HG03521 (cell line): ENCODE data around the gene PROM2.
"Not testable (repeated sequence)": the region's sequence is repeated elsewhere in the genome, so short reads cannot be mapped to it uniquely, and the experiment has no call there.

Experiments used
- ATAC-seq: cut with Tn5 transposase; IDR thresholded peaks from one replicate; pipeline ENCODE4 v1.9.1; 2021; ENCODE audit warnings: mild to moderate bottlenecking, moderate library complexity; ENCODE audit not compliant: unreplicated experiment

The PROM2 gene

DNA sequence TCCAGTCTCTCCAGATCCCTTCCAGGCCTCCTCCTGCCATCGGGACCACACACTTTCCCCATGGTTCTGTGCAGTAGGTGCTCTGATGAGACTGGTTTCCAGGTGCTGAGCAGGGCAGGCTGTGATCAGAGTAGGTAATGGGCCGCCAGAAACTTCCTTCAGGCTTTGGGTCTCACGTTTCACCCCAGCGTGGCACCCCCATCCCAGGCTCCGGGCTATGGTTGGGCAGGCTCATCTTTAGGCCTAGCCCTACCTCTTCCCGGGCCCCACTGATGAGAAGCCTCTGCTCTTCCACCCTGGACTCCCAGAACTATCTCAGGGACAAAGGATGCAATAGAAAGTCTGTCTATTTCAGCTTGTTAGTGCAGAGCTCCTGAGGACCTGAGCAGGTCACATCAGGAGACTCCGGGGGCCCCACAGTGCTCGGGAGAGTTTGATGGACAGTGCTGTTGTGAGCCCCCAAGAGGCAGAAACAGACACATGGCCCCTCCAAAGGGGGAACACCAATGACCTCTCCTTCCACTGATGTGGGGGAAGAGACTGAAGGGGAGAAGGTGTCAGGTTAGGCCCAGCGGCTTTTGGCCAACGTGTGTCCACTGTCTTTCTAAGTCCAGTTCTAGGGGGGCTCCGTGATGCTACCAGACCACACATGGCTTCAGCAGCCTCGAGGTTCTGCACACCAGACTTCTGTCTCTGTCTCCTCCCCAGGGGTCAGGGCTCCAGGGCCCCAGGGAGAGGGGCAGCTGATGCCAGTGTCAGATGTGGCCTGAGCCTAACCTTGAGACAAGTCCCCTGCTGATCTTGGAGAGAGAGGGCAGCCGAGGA is 5.8 kb upstream of the PROM2 start:
- ATAC-seq = no peak

DNA sequence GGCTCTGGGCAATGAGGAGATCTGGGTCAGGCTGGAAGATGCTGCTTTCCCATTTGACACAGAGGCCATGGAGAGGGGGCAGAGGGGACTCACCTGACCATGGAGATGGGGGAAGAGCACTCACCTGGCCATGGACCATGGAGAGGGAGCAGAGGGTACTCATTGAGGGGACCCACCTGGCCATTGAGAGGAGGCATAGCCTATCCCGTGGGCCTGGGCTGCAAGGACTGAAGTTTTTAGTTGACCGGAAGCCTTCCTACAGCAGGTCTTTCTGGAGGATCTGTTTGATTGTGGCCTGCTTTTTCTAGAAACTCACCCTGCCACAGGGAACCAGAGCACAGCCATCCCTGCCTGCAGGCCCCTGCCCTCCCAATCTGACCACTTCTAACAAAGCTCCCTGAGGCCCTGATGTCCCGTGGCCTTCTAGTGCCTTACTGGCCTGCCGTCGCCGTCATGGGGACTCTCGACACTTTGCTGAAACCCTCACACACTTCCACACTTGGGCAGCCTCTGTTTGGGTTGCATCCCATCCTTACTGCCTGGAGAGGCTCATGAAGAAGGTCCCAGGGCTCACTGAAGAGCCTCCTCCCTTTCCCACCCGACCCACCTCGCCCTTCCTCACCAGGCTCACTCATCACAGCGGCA is 5.1 kb upstream of the PROM2 start:
- no peak for ATAC-seq

DNA sequence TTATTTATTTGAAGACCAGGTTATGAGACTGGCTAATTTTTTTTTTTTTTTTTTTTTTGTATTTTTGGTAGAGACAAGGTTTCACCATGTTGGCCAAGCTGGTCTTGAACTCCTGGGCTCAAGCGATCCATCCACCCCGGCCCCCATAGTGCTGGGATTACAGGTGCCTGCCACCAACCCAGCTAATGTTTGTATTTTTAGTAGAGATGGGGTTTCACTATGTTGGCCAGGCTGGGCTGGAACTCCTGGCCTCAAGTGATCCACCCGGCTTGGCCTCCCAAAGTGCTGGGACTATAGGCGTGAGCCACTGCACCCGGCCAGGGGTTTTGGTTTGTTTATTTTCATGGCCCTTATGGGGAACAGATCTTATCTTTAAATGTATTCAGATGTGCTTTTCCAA is 4.5 kb upstream of the PROM2 start:
- ATAC-seq = not testable (repeated sequence)

DNA sequence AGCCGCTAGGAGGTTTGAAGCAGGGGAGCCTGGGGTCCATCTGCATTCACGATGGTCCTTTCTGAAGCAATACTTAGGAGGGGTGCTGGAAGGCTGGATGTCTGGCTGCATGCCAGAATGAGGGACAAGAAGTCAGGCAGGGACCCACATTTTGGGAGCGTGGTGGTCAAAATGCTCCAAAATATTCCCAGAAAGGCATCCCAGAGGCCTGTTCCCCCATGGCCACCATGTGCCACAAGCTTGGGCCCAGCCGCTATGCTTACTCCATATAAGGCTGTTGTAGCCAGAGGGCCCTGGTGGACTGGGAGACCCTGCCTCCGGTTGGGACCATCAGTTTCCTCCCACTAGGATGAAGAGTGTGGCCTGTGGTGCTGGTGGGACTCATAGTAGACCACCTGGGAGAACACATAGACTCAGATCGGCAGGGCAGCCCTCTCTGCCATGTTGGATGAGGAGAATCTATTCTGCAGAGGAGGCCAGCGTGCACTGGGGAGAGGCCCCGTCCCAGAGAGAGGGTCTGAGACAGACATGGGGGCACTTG is 3.6 kb upstream of the PROM2 start:
- no peak for ATAC-seq

DNA sequence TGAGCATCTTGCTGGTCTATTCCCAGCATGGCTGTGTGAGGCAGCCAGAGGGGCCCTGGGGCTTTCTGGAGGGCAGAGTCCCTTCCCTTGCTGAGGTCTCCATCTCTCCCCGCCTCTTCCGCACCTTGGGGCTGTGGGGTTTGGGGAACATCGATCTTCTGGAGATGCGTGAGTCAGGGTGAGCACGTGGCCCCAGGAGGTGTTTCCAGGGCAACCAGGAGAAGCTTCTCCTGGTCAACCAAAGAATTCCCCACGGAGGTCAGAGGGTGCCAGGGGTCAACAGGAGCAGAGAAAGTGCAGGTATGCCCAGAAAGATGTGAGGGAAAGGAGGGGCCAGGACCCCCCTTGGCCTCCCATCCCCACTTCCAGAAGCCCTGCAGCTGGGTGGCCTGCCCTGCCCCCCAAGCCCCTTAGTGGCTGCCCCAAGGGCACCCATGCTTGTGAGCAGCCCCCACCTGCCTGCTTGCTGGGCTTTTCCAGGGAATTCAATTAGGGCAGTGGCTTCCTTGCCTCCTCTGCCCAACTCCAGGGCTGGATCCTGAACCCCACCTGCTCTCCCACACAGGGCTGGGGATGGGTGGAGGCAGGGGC is 2.8 kb upstream of the PROM2 start:
- no peak for ATAC-seq

DNA sequence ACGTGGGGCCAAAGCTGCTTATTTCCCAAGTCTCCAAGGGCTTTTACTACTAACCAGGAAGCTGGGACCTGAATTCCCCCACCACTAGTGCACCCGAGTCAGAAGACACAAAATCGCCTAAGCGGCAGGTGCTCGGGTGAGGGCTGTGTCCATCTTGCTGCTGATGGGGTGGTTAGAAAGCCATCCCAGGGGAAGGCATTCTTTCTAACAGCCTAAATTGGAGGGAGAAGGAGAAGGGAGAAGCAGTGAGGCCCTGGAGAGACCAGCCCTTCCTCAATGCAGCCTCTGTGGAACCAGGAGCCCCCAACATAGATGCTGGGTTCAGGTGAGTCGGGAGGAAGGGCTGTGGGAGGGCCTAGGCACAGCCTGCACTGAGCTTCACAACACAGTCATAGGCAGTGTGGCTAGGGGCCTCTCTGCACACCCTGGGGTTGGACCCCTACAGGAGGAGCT is 1.9 kb upstream of the PROM2 start:
- no peak for ATAC-seq

DNA sequence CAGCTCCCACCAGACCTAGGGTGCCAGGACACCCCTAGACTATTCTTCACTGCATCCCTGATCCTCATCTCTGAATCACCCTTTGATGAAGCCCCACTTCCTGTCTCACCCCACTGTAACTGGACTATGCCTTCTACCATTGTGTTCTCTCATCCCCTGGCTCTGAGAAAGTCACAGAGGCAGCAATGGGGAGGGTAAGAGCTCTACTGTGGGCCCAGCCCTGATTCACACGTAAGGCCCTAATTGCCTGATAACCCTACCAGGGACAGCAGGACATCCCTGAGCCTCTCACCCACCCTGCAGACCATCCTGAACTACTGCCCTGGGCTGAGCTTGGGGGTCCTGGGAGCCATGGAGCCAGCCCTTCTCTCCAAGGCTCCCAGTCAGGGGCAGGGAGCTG is 1.5 kb upstream of the PROM2 start:
- ATAC-seq = no peak

DNA sequence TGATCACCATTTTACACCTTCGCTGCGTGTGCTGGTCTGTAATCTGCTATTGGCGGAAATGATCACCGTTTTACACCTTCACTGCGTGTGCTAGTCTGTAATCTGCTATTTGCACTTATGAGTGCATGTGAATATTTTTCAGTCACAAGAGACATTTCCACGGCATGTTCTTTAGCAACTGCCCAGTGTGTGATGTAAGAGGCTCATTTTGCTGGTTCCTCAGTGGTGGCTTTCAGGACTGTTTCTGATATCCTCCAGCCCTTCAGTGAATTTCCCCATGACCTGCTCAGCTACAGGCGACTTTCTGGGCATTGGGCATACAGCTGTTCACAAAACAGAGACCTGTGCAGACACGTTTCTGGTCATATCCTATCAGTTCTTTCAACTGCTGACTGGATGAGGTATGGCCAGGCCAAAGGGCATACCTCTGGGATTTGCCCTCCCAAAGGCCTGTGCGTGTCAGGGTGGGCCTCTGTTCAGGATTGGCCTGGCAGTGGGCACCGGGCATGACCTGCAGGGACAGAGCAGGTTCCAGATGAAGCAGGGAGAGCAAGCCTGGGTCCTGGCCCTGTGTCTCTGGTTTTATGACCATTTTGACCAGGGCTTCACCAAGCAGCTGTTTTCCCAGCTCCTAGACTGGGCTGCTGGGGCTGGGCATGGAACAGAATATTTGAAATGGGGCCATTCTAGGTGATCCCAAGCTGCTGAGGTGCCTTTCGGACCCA is 521 bp upstream of the PROM2 start:
- ATAC-seq = no peak

DNA sequence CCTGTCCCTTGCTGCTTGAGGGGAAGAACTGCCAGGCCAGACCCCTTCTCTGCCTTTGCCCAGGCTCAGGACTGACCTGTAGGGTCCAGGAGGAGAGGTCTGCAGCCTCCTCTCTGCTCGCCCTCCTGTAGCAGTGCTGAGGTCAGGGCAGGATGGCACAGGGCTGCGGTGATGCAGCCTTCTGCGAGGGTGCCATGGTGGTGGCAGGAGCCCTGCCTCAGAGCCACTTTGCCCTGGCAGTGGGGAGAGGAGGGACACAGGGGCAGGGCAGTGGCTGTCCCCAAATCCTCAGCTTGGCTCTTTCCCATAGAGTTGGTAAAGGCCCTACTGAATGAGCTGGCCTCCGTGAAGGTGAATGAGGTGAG is 884 bp downstream of the PROM2 start:
- ATAC-seq = no peak

DNA sequence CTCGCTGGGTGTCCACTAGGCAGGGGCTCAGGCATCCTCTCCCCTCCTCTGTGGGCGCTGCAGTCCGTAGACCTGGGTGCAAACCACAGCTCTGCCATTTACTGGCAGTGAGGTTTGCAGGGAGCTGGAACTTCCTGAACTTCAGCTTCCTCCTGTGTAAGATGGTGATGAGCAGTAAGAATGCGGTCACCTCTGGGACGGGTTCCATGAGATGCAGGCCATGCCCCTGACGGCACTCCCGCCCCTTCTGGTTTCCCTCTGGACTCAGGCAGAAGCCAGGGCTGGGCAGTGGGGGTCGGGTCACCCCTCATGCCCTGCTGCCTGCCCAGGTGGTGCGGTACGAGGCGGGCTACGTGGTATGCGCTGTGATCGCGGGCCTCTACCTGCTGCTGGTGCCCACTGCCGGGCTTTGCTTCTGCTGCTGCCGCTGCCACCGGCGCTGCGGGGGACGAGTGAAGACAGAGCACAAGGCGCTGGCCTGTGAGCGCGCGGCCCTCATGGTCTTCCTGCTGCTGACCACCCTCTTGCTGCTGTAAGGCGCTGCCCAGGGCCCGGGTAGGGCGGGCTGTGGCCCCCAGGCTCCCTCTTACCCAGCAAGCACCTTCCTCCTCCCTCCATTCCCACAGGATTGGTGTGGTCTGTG is 1.5 kb downstream of the PROM2 start:
- ATAC-seq = no peak

DNA sequence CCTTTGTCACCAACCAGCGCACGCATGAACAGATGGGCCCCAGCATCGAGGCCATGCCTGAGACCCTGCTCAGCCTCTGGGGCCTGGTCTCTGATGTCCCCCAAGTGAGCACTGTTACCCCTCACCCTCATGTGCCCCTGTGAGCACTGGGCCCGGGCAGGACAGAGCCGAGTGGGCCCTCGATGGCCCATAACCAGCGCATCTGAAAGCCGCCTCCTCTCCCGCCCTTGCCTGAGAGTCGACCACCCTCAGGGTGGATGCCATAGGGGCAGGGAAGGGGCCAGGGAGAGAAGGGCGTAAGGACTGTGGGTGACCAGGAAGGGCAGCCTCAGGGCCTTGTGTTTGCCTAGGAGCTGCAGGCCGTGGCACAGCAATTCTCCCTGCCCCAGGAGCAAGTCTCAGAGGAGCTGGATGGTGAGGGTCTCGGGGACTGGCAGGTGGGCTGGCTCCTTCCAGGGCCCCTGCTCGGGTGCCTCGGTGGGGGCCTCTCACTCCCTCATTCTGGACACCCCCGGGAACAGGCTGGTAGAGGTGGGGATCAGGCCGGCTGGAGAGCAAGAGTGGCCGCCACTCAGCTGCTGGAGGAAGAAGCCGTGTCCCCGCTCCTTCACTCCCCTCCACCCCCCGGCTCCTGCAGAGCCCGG is 2.1 kb downstream of the PROM2 start:
- ATAC-seq = no peak

DNA sequence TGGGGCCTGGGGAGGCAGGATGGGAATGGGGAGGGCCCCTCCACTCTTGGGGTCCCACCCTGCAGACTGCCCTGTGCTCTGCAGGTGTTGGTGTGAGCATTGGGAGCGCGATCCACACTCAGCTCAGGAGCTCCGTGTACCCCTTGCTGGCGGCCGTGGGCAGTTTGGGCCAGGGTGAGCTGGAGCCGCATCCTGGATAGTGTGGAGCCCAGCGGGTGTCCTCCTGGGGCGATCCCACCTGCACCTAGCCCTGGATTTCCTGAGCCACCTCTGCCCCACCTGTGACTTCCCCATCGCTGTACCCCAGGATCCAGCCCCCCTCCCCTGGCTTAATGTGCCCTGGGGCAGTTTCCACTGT is 2.6 kb downstream of the PROM2 start:
- ATAC-seq = no peak

DNA sequence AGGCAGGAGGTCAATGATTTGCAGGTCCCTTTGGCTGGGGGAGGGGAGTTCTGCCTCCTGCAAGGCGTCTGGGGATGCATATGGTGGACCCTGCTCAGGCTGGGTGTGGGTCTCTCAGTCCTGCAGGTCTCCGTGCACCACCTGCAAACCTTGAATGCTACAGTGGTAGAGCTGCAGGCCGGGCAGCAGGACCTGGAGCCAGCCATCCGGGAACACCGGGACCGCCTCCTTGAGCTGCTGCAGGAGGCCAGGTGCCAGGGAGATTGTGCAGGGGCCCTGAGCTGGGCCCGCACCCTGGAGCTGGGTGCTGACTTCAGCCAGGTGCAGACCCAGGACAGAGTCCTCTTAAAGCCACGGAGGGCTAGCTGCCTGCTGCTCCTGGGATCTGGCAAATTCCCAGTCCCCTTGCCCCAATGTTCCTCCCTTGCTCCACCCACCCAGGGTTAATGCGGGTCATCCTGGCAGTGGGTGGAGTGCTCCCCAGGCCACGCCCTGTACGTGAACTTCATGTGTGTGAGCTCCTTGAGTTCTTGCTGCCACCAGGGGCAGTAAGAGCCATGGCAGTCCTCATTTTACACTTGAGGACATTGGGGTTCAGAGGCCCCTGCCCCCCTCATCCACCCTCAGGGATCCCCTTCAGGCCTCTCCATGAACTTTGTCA is 3.1 kb downstream of the PROM2 start:
- no peak for ATAC-seq

DNA sequence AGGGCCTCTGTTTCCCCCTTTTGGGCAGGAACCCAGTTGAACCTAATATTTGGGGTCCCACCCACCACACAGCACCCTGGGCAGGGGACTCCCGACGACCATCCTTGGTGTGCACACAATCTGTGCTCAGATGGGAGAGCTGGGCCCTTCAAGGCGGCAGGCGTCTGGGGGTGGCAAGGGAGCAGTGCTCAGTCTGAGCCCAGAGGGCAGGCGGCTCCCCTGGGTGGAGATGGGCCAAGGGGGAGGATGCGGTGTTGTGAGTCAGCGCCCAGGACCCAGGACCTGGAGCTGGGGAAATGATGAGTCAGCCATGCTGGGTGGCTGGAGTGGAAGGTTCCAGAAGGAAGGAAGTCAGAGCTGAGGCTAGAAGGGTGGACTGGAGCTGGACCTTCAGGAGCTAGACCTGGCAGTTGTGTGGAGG is 3.8 kb downstream of the PROM2 start:
- ATAC-seq = no peak

DNA sequence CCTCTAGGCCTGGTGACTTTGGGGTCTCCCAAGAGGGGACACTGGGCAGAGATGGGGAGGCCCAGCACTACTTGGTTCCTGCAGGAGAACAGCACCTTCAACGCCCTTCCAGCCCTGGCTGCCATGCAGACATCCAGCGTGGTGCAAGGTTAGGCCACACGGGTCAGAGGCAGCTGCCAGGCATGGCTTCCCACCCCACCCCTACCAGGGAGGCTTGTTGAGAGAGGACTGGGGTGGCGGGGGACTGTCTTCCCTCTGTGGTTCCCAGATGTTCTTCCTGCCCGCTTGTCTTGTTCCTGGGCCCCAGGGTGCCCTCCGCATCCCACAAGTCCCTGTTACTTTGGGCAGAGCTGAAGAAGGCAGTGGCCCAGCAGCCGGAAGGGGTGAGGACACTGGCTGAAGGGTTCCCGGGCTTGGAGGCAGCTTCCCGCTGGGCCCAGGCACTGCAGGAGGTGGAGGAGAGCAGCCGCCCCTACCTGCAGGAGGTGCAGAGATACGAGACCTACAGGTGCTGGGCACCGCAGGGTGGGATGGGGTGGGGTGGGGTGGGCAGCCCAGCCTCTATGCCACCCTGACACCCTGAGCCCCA is 4.5 kb downstream of the PROM2 start:
- ATAC-seq = no peak

DNA sequence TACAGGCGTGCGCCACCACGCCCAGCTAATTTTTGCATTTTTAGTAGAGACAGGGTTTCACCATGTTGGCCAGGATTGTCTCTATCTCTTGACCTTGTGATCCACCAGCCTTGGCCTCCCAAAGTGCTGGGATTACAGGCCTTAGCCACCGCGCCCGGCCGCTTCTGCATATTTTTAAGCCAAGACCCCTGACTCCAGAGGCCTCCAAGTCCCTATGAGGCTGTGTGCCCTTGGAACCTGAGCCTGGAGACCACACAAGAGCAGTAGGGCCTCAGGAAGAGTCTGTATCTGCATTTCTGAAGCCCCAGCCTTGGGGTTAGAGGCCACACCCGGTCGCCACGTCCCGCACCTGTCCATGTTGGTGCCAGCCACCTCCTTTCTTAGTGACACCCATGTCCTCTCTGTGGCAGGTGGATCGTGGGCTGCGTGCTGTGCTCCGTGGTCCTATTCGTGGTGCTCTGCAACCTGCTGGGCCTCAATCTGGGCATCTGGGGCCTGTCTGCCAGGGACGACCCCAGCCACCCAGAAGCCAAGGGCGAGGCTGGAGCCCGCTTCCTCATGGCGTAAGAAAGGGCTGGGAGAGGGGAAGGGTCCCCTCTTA is 5.3 kb downstream of the PROM2 start:
- no peak for ATAC-seq

DNA sequence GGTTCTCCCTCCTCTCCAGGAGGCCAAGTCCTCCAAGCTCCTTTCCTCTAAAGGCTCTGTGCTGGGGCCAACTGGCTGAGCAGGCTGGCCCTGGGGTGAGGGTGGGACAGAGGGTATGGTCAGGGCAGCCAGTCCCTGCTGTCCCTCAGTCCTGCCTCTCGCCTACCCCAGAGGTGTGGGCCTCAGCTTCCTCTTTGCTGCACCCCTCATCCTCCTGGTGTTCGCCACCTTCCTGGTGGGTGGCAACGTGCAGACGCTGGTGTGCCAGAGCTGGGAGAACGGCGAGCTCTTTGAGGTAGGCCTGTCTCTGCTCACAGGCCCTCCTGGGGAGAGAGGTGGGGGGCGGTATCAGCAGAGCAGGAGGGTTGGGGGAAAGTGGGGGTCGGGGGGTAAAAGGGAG is 6.8 kb downstream of the PROM2 start:
- no peak for ATAC-seq

DNA sequence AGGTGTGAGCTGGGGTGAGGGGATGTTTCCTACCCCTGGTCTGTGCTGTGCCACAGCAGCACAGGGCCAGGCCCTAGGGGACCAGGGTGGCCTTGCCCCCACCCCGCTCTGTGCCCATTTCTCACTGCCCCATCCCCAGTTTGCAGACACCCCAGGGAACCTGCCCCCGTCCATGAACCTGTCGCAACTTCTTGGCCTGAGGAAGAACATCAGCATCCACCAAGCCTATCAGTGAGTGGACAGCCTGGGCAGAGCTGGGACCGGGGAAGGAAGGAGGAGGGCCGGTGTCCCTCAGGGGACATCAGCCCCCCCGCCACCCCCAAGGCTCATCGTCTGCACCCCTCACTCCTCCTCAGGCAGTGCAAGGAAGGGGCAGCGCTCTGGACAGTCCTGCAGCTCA is 7.5 kb downstream of the PROM2 start:
- no peak for ATAC-seq

DNA sequence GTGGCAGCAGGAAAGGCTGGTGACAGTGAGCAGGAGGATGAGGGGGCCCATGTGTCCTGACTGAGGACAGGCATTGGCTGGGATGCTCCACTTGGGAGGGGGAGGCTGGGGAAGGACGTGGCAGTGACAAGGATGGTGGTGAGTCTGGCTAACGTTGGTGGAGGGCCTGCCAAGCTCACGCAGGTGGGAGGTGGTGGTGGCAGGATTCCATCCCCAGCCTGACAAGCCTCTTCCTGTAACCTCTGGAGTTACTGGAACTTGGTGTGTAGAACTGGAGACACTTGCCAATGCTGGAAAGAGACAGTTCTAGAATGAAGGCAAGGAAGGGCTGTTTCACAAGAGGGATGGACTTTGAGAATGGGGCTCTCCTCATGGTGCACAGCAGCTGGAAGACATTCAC is 8.2 kb downstream of the PROM2 start:
- no peak for ATAC-seq
